Endodermal cell (in vitro differentiated cells): ENCODE data around the gene BZW2. TPM values are rescaled to one million over a fixed set of nuclear protein-coding genes. Genes with fewer than 3 reads are reported as not detected.
"Not testable (repeated sequence)": the region's sequence is repeated elsewhere in the genome, so short reads cannot be mapped to it uniquely, and the experiment has no call there.

Source experiments
- DNase-seq: peaks from one replicate; pipeline ENCODE4 v3.0.0-alpha.2; 2017
- H3K27ac ChIP-seq: 2 replicates; pipeline ENCODE4 v1.5.1; 2013; ENCODE audit warnings: mild to moderate bottlenecking, low read depth, low read length, moderate library complexity
- H3K27me3 ChIP-seq: 2 replicates; pipeline ENCODE4 v1.6.1; 2013; ENCODE audit warnings: mild to moderate bottlenecking, low read length, moderate library complexity; ENCODE audit not compliant: insufficient read depth, control insufficient read depth, poor library complexity, severe bottlenecking
- H3K36me3 ChIP-seq: 2 replicates; pipeline ENCODE4 v1.7.0; 2013; ENCODE audit warnings: mild to moderate bottlenecking, low read length, moderate library complexity; ENCODE audit not compliant: control insufficient read depth, insufficient read depth
- H3K4me1 ChIP-seq: one replicate; pipeline ENCODE4 v1.7.0; 2013; ENCODE audit warnings: low read length; ENCODE audit not compliant: control insufficient read depth, insufficient read depth
- H3K4me3 ChIP-seq: 2 replicates; pipeline ENCODE4 v1.5.1; 2013; ENCODE audit warnings: mild to moderate bottlenecking, low read length, moderate library complexity
- H3K9ac ChIP-seq: 2 replicates; pipeline ENCODE4 v1.6.1; 2013; ENCODE audit warnings: mild to moderate bottlenecking, low read length, moderate library complexity; ENCODE audit not compliant: poor library complexity, severe bottlenecking; ENCODE audit errors: extremely low read depth
- H3K9me3 ChIP-seq: 2 replicates; pipeline ENCODE4 v1.6.1; 2013; ENCODE audit warnings: mild to moderate bottlenecking, low read length, moderate library complexity; ENCODE audit not compliant: control insufficient read depth
- H3K27ac Mint-ChIP-seq: 2 replicates; pipeline ENCODE4 v1.8.0; 2020; ENCODE audit warnings: mixed read lengths
- H3K27me3 Mint-ChIP-seq: 2 replicates; pipeline ENCODE4 v1.8.0; 2021; ENCODE audit warnings: mild to moderate bottlenecking, mixed read lengths; ENCODE audit not compliant: insufficient read depth
- H3K36me3 Mint-ChIP-seq: 2 replicates; pipeline ENCODE4 v1.8.0; 2020; ENCODE audit warnings: low read depth, mixed read lengths
- H3K4me1 Mint-ChIP-seq: 2 replicates; pipeline ENCODE4 v1.8.0; 2020; ENCODE audit warnings: mixed read lengths
- H3K4me3 Mint-ChIP-seq: 2 replicates; pipeline ENCODE4 v1.8.0; 2020; ENCODE audit warnings: mild to moderate bottlenecking, moderate library complexity, mixed read lengths
- H3K9me3 Mint-ChIP-seq: 2 replicates; pipeline ENCODE4 v1.8.0; 2020; ENCODE audit warnings: mild to moderate bottlenecking, mixed read lengths
- CTCF ChIP-seq: fragments of 200-600 bp; sonication (generic); conservative IDR thresholded peaks from 2 replicates; pipeline ENCODE4 v1.5.0; 2021; ENCODE audit warnings: antibody characterized with exemption, mild to moderate bottlenecking
- WGBS, 2 experiments: methylation state at CpG; one replicate each; pipeline versions ENCODE4 v1.1.5 to v1.1.7; 2013; ENCODE audit warnings: missing lambda C conversion rate in 2 of 2, mixed read lengths in 1 of 2; ENCODE audit not compliant: insufficient coverage in 1 of 2, insufficient read length in 1 of 2; 5-methylcytosine and 5-hydroxymethylcytosine counted together
- total RNA-seq, 2 donors: library from RNA; stranded (reverse); fragmentation: NEBNext Ultra II Directional in 1 of 2; extraction: Animal tissue kit (Norgen Biotek cat#: 25700) in 1 of 2; gene quantifications; 2 replicates in 1 of 2; 3 replicates in 1 of 2; pipeline ENCODE4 v1.2.1, GENCODE V29; 2021

BZW2 gene
- total RNA-seq, 2 donors from 2014 or later, result 75.1 to 87.7 TPM

GRCh38 chr7:16675277-16675676 lies 29.3 kb downstream of the BZW2 start:
- Mint-ChIP-seq H3K36me3 (peaks cover 69% of the 10 kb centered on the region), H3K27ac (peak overlapping the region; percentile 21), H3K27me3 (no peaks in the 10 kb centered on the region), H3K4me3 (no peak overlapping the region), H3K9me3 (peaks cover 3% of the 10 kb centered on the region), H3K4me1 (no peaks in the 10 kb centered on the region)
- Histone ChIP-seq H3K4me3 (no peak overlapping the region), H3K27ac (no peak overlapping the region), H3K4me1 (no peaks in the 10 kb centered on the region), H3K27me3 (no peaks in the 10 kb centered on the region), H3K36me3 (peaks cover 67% of the 10 kb centered on the region), H3K9ac (no peak overlapping the region), H3K9me3 (no peaks in the 10 kb centered on the region)
- no peak for DNase-seq
- no peak for TF ChIP-seq CTCF
- 93 to 100% methylated on average over 2 to 3 of the region's 3 CpGs for WGBS, 2 experiments

- Mint-ChIP-seq H3K4me3 (no peak overlapping the region), H3K36me3 (peaks cover 71% of the 10 kb centered on the region), H3K27ac (no peak overlapping the region)
Observed at GRCh38 chr7:16677978-16678494, 32.1 kb downstream of the BZW2 start.

GRCh38 chr7:16678645-16679566 lies 32.9 kb downstream of the BZW2 start:
- not testable (repeated sequence) for H3K4me1 Mint-ChIP-seq, H3K9ac ChIP-seq, H3K4me3 Mint-ChIP-seq, H3K4me3 ChIP-seq, H3K27ac ChIP-seq, H3K27me3 ChIP-seq, H3K27me3 Mint-ChIP-seq, H3K27ac Mint-ChIP-seq, H3K4me1 ChIP-seq, DNase-seq, H3K9me3 Mint-ChIP-seq, H3K9me3 ChIP-seq
- WGBS, 2 experiments, result 92 to 94% methylated on average over 10 to 14 of the region's 14 CpGs
- peaks cover 81% of the 10 kb centered on the region for H3K36me3 ChIP-seq
- peaks cover 73% of the 10 kb centered on the region for H3K36me3 Mint-ChIP-seq

More at GRCh38 chr7:16677978-16678494, 32.1 kb downstream of the BZW2 start:
- DNase-seq, result no peak
- WGBS, 2 experiments, result 96 to 100% methylated on average over 5 to 11 of the region's 12 CpGs
- Histone ChIP-seq H3K36me3 (peaks cover 75% of the 10 kb centered on the region), H3K9me3 (no peaks in the 10 kb centered on the region), H3K4me1 (no peaks in the 10 kb centered on the region), H3K4me3 (no peak overlapping the region), H3K9ac (no peak overlapping the region), H3K27me3 (no peaks in the 10 kb centered on the region), H3K27ac (no peak overlapping the region)
- Mint-ChIP-seq H3K9me3 (peaks cover 3% of the 10 kb centered on the region), H3K27me3 (no peaks in the 10 kb centered on the region), H3K4me1 (no peaks in the 10 kb centered on the region)
- TF ChIP-seq CTCF, result no peak
